ELR (cell line): ENCODE results near the gene TLR5.
A peak's percentile ranks its signal among the peaks of the same experiment; 100 is the strongest.

Experiments used
- DNase-seq: peaks from one replicate; pipeline ENCODE4 v3.0.0-alpha.2; 2015; ENCODE audit warnings: low read depth

The TLR5 gene

GRCh38 chr1:223147409-223147808, 4.4 kb upstream of the TLR5 start:
- no peak for DNase-seq

- DNase-seq: no peak
Measured at GRCh38 chr1:223146745-223147144, 3.7 kb upstream of the TLR5 start.

- no peak for DNase-seq
Measured at GRCh38 chr1:223144914-223145313, 1.9 kb upstream of the TLR5 start.

GRCh38 chr1:223144431-223144830, 1.4 kb upstream of the TLR5 start:
- no peak for DNase-seq

GRCh38 chr1:223143537-223144248, 645 bp upstream of the TLR5 start:
- DNase-seq: no peak

- no peak for DNase-seq
Measured at GRCh38 chr1:223142269-223142668, 779 bp downstream of the TLR5 start.

- no peak for DNase-seq
Measured at GRCh38 chr1:223140611-223141405, 2.2 kb downstream of the TLR5 start.

- no peak for DNase-seq
Measured at GRCh38 chr1:223137455-223138085, 5.5 kb downstream of the TLR5 start.

- DNase-seq: no peak
Measured at GRCh38 chr1:223136086-223136485, 7.0 kb downstream of the TLR5 start.

GRCh38 chr1:223135176-223135942, 7.7 kb downstream of the TLR5 start:
- DNase-seq: peak; percentile 72

- DNase-seq: peak; percentile 86
Measured at GRCh38 chr1:223133824-223134435, 9.1 kb downstream of the TLR5 start.

- DNase-seq: no peak
Measured at GRCh38 chr1:223133306-223133823, 9.7 kb downstream of the TLR5 start.

GRCh38 chr1:223129229-223129901, 13.7 kb downstream of the TLR5 start:
- DNase-seq: peak; percentile 36

GRCh38 chr1:223126741-223127140, 16.3 kb downstream of the TLR5 start:
- no peak for DNase-seq

GRCh38 chr1:223125766-223126165, 17.3 kb downstream of the TLR5 start:
- DNase-seq: no peak

GRCh38 chr1:223123011-223123610, 19.9 kb downstream of the TLR5 start:
- no peak for DNase-seq

- no peak for DNase-seq
Measured at GRCh38 chr1:223118418-223118817, 24.6 kb downstream of the TLR5 start.

- no peak for DNase-seq
Measured at GRCh38 chr1:223116950-223117349, 26.1 kb downstream of the TLR5 start.

- no peak for DNase-seq
Measured at GRCh38 chr1:223114871-223115270, 28.2 kb downstream of the TLR5 start.

GRCh38 chr1:223110952-223111351, 32.1 kb downstream of the TLR5 start:
- no peak for DNase-seq
